ENCODE measurements around the gene GRHL3.

GRHL3 gene

GRCh38 chr1:24393892-24394291 lies 74.7 kb downstream of the GRHL3 start:
- DNase-seq (ENCODE audit: low spot score), result no peak

GRCh38 chr1:24400065-24400464 lies 80.9 kb downstream of the GRHL3 start:
- DNase-seq (ENCODE audit: low spot score), result no peak

- peak; percentile 64 for DNase-seq (ENCODE audit: low spot score)
Measured at GRCh38 chr1:24403806-24404205, 84.6 kb downstream of the GRHL3 start.

Measured in putamen (tissue), 1 donor.